ENCODE measurements around the gene ARMC5.

DNA sequence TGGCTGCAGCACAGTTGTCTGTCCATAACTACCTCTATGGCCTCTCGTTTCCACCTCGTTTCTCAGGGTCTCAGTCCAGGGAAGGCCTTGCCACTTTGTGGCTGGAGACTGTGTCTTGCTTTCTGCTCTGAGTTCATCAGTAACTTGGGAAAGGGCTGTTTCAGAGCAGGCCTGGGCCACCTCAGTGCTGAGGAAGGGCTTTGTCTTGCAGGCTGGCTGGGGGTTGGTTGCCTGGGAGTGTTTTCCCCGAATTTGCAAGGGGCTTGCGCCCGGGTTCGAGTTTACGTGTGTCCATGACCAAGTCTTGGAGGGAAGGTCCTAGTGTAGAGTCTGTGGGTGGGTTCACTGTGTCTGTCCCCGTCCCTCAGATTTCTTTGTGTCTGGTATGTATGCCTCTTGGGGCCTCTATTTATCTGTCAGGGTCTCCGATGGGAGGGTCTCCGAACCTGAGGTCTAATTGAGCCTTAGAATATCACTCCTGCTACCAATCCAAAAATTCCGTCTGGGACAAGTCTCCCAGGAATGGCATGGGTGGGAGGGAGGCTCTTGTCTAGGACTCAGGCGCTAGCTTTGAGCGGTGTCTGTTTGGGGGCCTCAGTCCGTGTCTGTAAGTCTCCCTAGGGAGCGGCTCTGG is 12.1 kb downstream of the ARMC5 start:
- TF ChIP-seq POLR2A (IDR thresholded peaks at IDR 0.05; ENCODE audit: low read length), result no peak
- TF ChIP-seq GATA1 (IDR thresholded peaks at IDR 0.05; ENCODE audit: low read depth, low read length), result no peak
